COLO668 (cell line): ENCODE results near the gene CORIN.

Experiments used
- DNase-seq: peaks from one replicate; lab custom pipeline; 2025; ENCODE audit not compliant: unreplicated experiment; lab: John Stamatoyannopoulos, UW

Gene CORIN

GRCh38 chr4:47646372-47646771 lies 191.5 kb downstream of the CORIN start:
- no peak for DNase-seq

- no peak for DNase-seq
Observed at GRCh38 chr4:47643845-47644244, 194.0 kb downstream of the CORIN start.

- no peak for DNase-seq
Observed at GRCh38 chr4:47642985-47643760, 194.7 kb downstream of the CORIN start.

GRCh38 chr4:47642191-47642830 lies 195.6 kb downstream of the CORIN start:
- DNase-seq, result no peak

GRCh38 chr4:47641755-47642154 lies 196.1 kb downstream of the CORIN start:
- DNase-seq, result no peak

- no peak for DNase-seq
Observed at GRCh38 chr4:47640911-47641310, 197.0 kb downstream of the CORIN start.

- no peak for DNase-seq
Observed at GRCh38 chr4:47639531-47639930, 198.3 kb downstream of the CORIN start.

- DNase-seq, result no peak
Observed at GRCh38 chr4:47631161-47631560, 206.7 kb downstream of the CORIN start.

GRCh38 chr4:47624031-47624441 lies 213.8 kb downstream of the CORIN start:
- no peak for DNase-seq

GRCh38 chr4:47621181-47621580 lies 216.7 kb downstream of the CORIN start:
- no peak for DNase-seq

- DNase-seq, result no peak
Observed at GRCh38 chr4:47619691-47620090, 218.2 kb downstream of the CORIN start.

- DNase-seq, result no peak
Observed at GRCh38 chr4:47617607-47618006, 220.3 kb downstream of the CORIN start.

GRCh38 chr4:47615385-47615784 lies 222.5 kb downstream of the CORIN start:
- no peak for DNase-seq

- no peak for DNase-seq
Observed at GRCh38 chr4:47612116-47613023, 225.5 kb downstream of the CORIN start.

GRCh38 chr4:47606482-47606881 lies 231.4 kb downstream of the CORIN start:
- no peak for DNase-seq

GRCh38 chr4:47598896-47599295 lies 239.0 kb downstream of the CORIN start:
- DNase-seq, result no peak

GRCh38 chr4:47598320-47598719 lies 239.5 kb downstream of the CORIN start:
- no peak for DNase-seq

GRCh38 chr4:47597696-47598095 lies 240.2 kb downstream of the CORIN start:
- no peak for DNase-seq

GRCh38 chr4:47590325-47590724 lies 247.5 kb downstream of the CORIN start:
- no peak for DNase-seq

- no peak for DNase-seq
Observed at GRCh38 chr4:47579235-47579634, 258.6 kb downstream of the CORIN start.

- no peak for DNase-seq
Observed at GRCh38 chr4:47577779-47578553, 259.9 kb downstream of the CORIN start.
